ENCODE measurements around the gene LRRN3.
A peak's percentile ranks its signal among the peaks of the same experiment; 100 is the strongest.

LRRN3 gene

GRCh38 chr7:111104710-111105109 is 13.8 kb downstream of the LRRN3 start:
- DNase-seq (ENCODE audit: low read depth, low spot score): no peak

DNA sequence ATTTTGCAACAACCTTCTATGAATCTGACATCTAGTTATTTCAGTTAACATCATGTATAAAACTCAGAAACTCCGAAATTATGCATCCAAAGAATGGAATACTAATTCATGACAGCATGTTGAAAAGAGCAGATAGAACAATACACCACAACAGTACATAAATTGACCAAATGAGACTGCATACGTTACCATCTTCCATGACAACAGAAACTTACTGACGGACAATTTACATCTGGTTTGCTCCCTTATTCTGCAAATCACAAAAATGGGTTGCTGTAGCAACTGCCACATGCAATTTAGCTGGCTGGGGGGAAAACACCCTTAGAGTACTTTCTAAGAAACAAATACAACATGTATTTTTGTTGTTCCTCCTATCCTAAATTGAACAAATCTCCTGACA is 14.3 kb downstream of the LRRN3 start:
- no peak for DNase-seq (ENCODE audit: low read depth, low spot score)

- no peak for DNase-seq (ENCODE audit: low read depth, low spot score)
These were observed 16.7 kb downstream of the LRRN3 start for GRCh38 chr7:111107579-111107978.

GRCh38 chr7:111108000-111108399 is 17.1 kb downstream of the LRRN3 start:
- peak; percentile 26 for DNase-seq (ENCODE audit: low read depth, low spot score)

- DNase-seq (ENCODE audit: low read depth, low spot score): peak; percentile 28
These were observed 17.6 kb downstream of the LRRN3 start for GRCh38 chr7:111108496-111108895.

- peak; percentile 30 for DNase-seq (ENCODE audit: low read depth, low spot score)
These were observed 21.5 kb downstream of the LRRN3 start for GRCh38 chr7:111112439-111112838.

GRCh38 chr7:111113263-111114017 is 22.5 kb downstream of the LRRN3 start:
- peak; percentile 70 for DNase-seq (ENCODE audit: low read depth, low spot score)

DNA sequence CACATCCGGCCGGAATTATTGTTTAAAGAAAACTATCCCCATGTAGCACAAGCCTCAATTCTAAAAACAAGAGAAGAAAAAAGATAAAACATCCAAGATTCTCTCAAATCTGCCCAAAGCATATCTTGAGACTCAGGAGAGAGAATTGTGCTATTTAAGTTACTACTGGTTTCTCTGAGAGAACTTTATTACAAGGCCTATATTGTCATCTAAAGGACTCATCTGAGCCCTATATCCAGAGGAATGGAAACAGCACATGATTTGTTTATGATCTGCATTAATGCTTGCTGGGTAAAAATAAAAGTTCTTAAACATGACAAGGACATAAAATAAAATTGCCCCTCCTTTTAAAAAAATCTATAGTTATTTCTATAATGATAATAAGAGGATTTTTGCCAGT is 25.0 kb downstream of the LRRN3 start:
- DNase-seq (ENCODE audit: low read depth, low spot score): no peak

DNA sequence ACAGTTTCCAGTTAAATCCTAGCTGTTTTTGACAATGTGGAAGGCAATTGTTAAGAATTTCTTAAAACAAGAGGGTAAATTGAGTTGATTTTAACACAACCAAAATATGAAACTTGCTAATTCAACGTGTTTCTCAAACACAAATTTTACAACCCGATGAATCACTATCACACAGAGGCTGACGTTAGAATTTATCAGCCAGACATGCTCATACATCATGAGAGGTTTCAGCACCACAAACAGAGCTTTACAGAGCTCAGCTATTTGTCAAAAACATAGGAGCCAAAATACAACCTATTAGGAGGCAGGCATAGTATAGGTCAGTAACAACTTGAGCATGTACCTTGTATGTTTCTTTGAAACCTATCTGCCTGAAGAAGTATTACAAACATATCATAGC is 36.1 kb downstream of the LRRN3 start:
- DNase-seq (ENCODE audit: low read depth, low spot score): peak; percentile 51

GRCh38 chr7:111129435-111129834 is 38.5 kb downstream of the LRRN3 start:
- no peak for DNase-seq (ENCODE audit: low read depth, low spot score)

- DNase-seq (ENCODE audit: low read depth, low spot score): peak; percentile 20
These were observed 41.9 kb downstream of the LRRN3 start for GRCh38 chr7:111132833-111133232.

DNA sequence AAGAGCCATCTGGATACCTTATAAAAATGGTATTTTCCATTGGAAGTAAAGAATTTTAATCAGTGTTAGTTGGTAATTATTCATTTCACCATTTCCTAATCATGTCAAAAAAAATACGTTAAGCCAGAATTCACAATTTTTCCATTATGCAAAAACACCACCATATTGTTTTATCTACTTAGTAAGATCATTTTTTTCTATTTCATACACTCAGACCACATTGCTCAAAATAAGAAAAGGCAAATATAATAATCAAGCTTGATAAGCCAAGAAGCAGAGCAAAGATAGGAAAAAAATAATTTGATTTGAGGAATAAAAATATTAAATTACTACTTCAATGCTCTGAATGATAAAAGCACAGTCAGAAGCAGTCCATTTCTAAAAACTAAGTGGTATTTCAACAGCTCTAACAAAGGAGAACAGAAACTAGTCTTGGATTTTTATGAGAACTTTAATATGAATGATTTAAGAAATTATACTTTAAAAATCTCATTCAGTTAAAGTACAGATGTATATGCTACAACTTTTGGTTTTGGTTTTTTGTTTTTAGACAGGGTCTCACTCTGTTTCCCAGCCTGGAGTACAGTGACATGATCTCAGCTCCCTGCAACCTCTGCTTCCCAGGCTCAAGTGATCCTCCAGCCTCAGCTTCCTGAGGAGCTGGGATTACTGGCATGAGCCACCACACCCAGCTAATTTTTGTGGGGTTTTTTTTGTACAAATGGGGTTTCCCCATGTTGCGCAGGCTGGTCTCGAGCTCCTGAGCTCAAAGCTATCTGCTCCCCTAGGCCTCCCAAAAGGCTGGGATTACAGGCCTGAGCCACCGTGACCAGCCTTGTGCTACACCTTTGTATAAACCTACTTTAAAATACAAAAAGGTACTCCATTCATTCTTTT is 46.6 kb downstream of the LRRN3 start:
- peak; percentile 35 for DNase-seq (ENCODE audit: low read depth, low spot score)

DNA sequence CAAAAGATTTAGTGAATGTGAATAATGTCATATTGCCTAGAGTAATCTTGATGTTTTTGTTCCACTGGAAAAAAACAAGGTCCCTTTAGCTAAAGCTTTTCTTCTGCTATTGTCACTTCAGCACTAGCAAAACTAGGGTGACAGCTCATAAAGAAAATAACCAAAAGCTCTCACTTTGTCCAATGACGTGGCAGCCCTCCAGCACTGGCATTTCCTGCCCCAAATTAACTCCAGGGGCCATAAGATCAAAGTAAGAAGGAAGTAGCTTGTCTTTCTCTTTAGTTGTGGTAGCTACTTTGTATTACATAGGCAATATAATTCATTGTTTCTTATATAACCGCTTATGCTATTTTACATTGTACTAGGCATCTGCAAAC is 47.3 kb downstream of the LRRN3 start:
- peak; percentile 66 for DNase-seq (ENCODE audit: low read depth, low spot score)

DNA sequence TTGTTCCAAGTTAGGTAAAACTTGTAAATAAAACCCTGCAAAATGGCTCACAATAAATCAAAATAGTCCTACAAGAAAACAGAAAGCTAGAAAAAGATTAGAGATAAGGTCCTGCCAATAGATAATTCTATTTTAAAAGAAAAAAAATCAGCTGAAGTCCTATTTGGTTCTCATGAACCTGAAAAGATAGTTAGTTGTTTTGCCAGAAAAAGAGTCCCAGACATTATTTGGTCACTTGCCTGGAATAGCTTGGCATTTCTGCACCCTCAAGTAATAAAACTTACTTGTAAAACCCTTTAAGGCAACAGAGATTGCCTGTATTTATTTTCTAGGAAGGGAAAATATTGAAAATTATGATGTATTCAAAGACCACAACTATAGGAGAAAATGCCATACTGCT is 47.7 kb downstream of the LRRN3 start:
- peak; percentile 21 for DNase-seq (ENCODE audit: low read depth, low spot score)

DNA sequence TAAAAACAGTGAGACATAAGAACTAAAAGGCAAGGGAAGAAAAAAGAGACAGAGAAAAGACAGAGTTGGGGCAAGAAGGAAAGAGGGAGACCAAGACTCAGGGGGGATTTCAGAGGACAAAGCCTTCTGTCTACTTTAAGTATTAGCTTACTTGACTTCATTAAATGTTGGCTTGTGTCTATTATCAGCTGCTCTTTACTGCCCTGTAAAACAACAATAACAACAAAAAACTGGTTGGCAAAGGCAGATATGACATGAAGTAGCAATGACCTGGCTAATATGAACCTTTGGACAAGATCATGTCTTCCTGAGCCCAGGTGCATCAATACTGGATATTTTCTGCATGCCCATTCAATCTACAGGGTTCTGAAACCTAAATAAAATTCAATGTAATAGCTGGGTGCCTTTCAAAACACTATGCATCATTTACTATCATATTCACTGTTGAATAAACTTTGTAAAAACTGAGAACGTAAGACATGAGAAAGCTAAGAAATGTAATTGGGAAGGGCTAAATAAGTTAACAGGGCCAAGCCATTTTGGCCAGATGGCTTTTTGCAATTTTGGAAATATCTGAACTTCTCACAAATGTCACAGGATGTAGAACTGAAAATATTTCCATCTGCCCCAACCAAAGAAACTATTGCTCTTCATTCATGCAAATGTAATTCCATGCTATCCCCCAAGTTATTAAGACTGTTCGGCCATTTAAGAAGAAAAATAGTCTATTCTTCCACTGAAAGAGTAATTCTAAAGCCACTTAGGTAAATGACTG is 49.4 kb downstream of the LRRN3 start:
- DNase-seq (ENCODE audit: low read depth, low spot score): no peak

GRCh38 chr7:111145472-111145871 is 54.5 kb downstream of the LRRN3 start:
- no peak for DNase-seq (ENCODE audit: low read depth, low spot score)

DNA sequence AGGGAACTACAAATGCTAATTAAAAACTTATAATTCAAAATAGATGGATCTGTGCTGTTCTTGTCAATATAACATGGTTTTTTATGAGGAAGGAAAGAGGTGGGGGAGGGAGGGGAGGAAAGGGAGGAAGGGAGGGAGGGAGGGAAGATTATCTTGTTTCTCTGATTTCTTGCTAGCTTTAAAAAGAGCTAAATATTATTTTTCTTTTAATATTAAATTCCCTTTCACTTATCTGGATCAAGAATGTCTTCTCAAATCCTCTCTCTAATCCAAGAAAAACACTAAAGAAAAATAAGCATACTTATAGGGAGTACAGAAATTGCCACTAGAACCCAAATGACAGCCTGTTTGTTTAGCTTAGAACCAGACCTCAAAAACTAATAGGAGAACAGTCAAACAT is 55.2 kb downstream of the LRRN3 start:
- DNase-seq (ENCODE audit: low read depth, low spot score): no peak

DNA sequence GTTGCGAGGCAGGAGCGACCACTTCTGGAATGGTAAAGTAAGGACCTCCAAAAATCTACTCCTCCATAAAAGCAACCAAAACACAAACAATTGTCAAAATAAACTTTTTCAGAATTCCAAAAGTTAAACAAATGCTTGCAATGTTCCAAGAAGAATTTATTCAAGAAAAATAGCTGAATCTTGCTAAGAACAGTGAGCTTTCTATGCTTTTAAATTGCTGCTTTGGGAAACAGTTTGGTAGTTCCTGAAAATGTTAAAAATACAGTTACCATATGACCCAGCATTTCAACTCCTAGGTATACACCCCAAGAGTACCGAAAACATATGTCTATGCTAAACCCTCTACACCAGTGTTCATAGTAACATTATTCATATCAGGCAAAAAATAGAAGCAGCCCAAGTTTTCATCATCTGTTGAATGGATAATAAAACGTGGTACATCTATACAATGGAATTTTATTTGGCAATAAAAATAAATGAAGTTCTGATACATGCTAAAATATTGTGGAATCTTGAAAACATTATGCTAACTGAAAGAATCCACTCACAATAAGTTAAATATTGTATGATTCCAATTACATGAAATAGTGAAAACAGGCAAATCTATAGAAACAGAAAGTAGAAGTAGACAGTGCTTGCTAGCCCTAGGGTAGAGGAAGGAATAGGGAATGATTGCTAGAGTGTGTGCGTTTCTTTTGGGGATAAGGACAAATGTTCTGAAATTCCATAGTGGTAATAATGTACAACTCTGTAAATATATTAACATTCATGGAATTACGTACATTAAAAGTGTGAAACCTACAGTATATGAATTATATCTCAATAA is 57.0 kb downstream of the LRRN3 start:
- no peak for DNase-seq (ENCODE audit: low read depth, low spot score)

GRCh38 chr7:111150709-111151108 is 59.8 kb downstream of the LRRN3 start:
- DNase-seq (ENCODE audit: low read depth, low spot score): no peak

DNA sequence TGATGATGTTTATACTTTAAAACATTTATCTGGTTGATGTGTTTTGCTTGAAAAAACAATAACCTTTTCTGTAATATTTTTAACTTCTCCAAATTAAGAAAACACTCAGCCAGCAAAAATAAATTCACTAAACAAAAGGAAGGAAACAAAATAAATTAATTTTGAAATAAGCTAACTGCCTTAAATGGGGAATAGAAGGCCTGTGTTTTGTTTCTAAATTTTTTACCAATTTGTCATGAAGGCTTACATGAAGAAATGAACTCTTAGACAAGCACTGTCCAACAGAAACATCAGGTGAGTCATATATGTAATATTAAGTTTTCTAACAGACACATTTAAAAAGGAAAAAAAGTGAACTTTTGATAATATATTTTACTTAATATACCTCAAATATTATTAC is 68.5 kb downstream of the LRRN3 start:
- DNase-seq (ENCODE audit: low read depth, low spot score): peak; percentile 16

- DNase-seq (ENCODE audit: low read depth, low spot score): no peak
These were observed 69.4 kb downstream of the LRRN3 start for GRCh38 chr7:111160297-111160696.

Data from astrocyte of the hippocampus (primary cell).